ENCODE data around the gene INPP4B.

DNA sequence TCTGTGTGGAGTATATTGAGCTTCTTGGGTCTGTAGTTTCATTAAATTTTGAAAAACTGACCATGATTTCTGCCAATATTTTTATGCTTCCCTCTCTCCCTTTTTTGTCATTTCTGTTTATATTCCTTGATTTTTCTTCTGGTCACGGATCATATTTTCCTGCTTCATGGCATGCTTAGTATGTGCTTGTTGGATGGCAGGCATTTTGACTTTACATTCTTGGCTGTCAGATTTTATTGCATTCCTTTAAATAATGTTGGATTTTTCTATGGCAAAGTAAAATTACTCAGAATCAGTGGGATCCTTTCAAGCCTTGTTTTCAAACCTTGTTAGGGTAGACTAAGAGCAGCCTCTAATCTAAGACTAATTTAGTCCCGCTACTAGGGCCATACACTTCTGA lies 677.9 kb downstream of the INPP4B start:
- TF ChIP-seq POLR2A (IDR thresholded peaks at IDR 0.05; ENCODE audit: low read depth, low read length) (no peak), POLR2AphosphoS5 (IDR thresholded peaks at IDR 0.05; ENCODE audit: low read depth, low read length) (no peak)

Measured in GM12891 (cell line).